Stimulated activated CD8-positive, alpha-beta memory T cell treated with anti-CD3 and anti-CD28 coated beads, Interleukin-12 subunit alpha, Interleukin-12 subunit beta, amount 100 ng/mL, for 4 hours (primary cell): Measurements from ENCODE around the gene MRPS23.
"Not testable (repeated sequence)": the region's sequence is repeated elsewhere in the genome, so short reads cannot be mapped to it uniquely, and the experiment has no call there.

Experiments used
- DNase-seq: peaks from one replicate; pipeline ENCODE4 v3.0.0-alpha.2; 2020; ENCODE audit warnings: low read depth

The MRPS23 gene

DNA sequence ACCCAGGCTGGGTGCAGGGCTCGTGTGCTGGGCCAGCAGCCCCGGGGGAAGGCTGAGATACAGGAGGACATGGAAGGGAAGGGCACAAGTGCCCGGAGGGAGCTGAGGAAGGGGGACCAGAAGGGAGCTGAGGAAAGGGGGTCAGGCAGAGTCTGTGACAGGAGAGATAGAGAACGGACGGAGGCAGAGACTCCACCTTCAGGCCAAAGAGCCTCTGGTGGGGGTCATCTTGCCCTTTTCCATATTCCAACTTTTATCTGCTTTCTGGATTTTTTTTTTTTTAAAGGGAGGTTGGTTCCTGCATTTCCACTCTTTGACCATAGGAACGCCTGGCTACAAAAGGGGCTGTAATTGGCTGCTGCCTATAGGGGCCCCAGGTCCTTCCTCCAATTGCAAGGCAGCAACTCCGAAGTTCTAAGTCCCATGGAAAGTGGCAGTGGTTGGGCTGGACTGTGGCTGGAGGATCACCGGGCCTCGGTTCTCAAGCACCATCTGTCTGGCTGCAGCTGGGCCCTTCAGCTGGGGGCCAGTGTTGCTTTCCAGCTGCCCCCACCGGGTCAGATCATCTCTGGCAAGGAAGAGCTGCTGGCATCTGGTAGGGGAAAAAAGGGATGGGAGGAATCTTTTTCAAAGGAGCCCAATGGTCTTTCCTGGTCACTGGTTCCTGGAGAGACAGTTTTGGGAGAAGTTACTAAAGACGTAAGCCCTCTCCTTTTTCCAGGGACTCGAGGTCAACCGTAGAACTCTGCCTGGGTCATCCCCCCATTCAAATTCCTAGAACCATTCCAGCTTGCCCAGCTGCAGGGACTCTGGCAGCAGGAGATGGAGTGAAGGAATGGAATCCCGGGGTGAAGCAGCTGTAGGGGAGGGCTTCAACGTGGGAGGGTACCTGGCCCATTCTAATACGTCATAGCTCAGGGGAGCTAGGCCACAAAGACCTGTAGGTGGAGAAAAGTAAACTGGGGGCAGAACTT is 13.1 kb upstream of the MRPS23 start:
- DNase-seq: no peak

DNA sequence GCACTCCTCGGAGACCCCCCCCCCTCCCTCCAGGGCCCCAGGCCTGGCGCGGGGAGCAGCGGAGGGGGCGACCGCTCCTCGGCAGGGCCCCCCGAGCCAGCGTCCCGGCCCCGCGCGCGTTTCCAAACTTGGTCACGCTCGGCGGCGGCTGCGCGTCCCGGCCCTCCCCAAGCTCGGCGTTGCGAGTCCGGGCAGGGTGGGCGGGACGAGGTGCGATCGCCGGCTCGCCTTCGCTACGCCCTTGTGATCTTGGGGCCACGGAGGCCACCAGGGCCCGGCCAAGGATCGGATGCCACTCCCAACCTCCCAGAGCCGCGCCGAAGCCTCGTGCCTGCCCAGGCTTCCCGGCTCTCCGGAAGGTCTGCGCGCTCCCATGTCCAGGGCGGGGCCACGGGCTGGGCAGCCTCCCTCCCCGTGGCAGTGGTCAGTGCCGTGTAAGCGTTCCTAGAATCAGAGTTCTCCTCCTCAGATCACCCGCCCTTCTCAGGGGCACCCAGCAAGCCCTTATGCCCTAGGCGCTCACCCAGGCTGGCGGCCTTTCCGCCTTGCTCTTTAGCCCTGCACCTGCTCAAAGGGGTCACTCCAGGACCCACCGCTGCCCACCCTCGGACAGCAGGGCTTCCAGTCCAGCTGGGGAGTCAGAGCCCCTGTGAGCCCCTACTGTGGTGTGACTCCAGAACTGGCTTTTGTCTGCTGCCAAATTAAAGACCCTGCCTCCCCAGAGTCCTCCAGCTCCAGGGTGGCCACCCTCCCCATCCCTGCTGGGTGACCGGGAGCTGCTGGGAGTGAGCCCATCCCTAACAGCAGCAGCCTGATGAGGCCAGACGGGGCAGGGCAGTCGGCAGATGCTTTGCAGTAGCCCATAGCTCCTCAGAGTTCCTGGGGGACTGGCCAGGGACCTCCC is 12.2 kb upstream of the MRPS23 start:
- DNase-seq: no peak

DNA sequence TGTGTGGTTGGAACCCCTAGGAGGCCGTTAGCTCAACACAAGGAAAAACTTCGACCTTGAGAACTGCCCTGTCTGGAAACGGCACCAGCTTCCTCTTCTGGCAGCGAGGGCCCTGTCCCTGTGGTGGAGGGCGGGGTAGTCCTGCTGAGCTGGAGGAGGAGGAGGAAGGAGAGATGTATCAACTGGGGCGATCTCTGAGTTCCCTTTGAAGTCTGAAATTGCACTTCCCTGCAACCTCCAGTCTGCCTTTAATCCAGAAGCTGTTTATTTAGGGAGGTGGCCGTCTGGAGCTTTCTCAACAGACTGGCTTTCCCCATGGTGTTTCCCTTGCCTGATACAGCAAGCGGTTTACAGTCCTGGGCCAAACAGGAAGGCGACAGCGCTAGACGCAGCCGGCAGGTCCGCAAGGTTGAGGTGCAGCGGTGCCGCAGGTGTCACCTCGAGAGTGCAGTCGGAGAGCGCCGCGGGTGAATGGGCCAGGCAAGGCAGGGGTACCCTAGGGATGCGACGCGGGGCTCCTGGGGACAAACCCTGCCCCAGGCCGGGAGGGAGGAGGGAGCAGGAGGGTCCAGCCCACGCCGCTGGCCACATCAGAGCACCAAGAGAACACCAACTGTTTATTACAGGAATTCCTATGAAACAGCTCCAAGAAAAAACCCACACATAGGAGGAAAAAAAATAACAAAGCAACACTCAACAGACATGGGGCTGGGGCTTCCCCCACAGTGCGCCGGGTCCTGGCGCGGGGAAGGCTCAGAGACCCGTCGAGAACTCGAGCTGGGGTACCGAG is 11.4 kb upstream of the MRPS23 start:
- DNase-seq: no peak

GRCh38 chr17:57860414-57860999 is 10.7 kb upstream of the MRPS23 start:
- DNase-seq: no peak

GRCh38 chr17:57859601-57860413 is 10.0 kb upstream of the MRPS23 start:
- no peak for DNase-seq

DNA sequence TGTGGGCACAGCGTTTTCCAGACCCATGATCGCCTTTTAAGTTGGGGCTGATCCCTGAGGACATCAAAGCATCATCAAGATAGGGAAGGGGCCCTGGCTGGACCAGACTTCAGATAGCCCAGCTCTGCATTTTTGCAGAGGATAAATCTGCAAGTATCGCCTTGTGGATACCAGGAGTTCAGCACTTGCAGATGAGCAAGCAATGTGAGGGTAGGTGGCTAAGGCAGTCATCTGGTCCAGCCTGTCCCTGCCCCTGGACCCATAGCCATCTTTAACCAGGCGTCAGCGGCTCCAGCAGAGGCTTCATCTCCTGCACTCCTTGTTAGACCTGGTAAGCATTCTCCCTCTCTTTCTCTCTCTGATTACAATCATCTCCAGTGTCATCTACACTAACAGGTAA is 9.0 kb upstream of the MRPS23 start:
- no peak for DNase-seq

- DNase-seq: no peak
Observed at GRCh38 chr17:57856792-57857620, 7.2 kb upstream of the MRPS23 start.

DNA sequence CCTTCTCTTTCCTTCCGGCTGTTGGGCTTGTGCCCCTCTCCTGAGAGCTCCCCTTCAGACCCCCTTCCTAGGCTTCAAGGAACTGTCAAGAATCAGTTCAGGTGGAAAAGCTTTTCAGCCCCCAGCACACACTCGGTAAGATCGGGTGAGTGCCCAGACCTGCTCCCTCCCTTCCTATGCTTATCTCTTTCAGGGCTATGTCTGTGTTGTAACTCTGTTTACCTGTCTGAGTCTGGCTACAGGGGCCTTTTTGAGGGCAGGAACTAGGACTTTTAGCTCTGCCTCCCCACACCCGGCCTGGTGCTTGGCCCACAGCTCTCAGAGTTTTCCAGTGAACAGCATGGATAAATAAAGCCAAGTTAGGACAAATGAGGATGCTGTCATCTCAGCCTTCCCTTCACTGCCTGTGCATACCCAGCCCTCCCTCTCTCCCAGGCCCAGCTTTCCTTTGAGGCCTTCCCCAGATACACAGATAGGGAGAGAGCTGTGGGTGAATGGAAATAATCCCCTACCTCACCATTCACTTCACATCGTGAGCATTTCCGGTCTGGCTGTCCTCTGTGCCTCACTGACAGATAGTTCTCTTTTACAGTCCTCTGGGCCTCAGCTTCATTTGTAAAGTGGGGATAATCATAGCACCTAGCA is 5.7 kb upstream of the MRPS23 start:
- DNase-seq: no peak

- DNase-seq: no peak
Observed at GRCh38 chr17:57853695-57854094, 3.9 kb upstream of the MRPS23 start.

DNA sequence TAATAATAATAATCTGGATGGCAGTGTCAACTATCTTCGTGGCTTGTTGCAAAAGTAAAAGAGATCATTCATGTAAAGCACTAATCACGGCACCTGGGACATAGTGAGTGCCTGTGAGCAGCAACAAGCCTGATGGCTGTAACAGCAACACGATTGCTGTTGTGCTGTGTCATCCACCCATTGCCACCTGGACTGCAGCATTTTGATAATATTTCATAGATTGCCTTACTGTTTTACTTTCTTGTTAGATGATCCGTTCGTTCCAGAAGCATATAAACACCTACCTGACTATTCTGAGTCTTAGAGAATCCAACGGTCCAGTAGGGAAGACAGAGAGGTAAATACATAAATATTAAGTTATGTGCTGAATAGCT is 3.1 kb upstream of the MRPS23 start:
- no peak for DNase-seq

GRCh38 chr17:57852092-57852954 is 2.5 kb upstream of the MRPS23 start:
- DNase-seq: no peak

GRCh38 chr17:57849163-57849873 is 526 bp downstream of the MRPS23 start:
- DNase-seq: no peak

DNA sequence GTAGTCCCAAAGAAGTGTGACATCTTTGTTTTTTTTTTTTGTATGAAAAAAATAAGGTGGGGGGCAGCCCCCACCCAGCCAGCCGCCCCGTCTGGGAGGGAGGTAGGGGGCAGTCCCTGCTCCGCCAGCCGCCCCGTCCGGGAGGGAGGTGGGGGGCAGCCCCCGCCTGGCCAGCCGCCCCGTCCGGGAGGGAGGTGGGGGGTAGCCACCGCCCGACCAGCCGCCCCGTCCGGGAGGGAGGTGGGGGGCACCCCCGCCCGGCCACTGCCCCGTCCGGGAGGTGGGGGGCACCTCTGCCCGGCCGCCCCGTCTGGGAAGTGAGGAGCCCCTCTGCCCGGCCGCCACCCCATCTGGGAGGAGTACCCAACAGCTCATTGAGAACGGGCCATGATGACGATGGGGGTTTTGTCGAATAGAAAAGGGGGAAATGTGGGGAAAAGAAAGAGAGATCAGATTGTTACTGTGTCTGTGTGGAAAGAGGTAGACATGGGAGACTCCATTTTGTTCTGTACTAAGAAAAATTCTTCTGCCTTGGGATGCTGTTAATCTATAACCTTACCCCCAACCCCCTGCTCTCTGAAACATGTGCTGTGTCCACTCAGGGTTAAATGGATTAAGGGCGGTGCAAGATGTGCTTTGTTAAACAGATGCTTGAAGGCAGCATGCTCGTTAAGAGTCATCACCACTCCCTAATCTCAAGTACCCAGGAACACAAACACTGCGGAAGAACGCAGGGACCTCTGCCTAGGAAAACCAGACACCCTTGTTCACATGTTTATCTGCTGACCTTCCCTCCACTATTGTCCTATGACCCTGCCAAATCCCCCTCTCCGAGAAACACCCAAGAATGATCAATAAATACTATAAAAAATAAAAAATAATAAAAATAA is 3.5 kb downstream of the MRPS23 start:
- not testable (repeated sequence) for DNase-seq

GRCh38 chr17:57842280-57842679 is 7.6 kb downstream of the MRPS23 start:
- no peak for DNase-seq

GRCh38 chr17:57839571-57839923 is 10.3 kb downstream of the MRPS23 start:
- DNase-seq: no peak

DNA sequence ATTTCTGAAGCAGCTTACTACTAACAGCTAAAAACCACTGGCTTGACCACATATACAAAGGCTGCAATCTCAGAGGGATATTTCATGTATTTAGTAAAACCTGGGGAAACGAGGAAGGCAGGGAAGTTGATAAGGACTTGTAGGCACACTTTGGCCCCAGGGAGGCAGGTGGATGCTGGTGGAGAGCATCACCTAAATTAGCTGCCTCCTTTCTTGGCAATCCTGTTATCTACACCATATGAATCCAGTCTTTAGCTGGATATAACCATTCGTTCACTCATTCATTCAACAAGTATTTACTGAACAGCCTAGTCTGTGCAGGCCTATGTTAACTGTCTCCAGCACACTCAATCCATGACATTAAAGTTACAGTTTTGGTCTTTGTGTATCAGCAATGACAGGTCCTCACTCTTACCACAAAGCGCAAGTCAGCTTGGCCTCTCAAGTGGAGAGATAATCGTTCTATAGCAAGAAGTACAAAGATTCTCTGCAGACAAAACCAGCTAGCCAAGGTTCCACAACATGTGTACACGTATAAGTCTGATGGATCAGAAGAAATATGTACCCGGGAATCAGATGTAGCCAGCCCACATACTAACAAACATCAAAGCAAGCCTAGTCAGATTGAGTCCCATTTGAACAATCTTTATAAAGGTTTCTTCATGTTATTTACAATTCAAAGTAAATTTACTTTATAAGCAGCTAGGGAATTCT is 10.8 kb downstream of the MRPS23 start:
- DNase-seq: no peak
